GM18907 (cell line): ENCODE data around the gene LARGE1.

Experiments used
- ATAC-seq: cut with Tn5 transposase; IDR thresholded peaks from one replicate; pipeline ENCODE4 v1.9.1; 2021; ENCODE audit warnings: mild to moderate bottlenecking, moderate library complexity; ENCODE audit not compliant: unreplicated experiment

LARGE1 gene

DNA sequence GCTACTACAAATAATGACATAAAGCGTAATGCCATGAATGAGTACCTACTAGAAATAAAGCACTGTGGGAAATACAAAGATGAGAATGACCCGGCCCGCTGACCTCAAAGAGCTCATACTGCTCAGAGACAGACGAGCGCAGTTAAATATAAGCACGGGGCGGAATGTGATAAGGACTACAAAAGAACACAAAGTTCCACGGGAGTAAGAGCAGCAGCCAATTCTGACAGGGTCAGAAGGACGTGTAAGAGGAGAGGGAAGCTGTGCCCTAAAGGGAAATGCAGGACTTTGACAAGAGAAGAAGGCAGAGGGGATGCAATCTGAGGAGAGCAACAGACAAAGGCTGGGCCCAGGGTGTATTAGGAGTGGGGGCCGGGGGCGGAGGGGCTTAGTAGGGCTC, 314.6 kb downstream of the LARGE1 start:
- ATAC-seq: no peak

DNA sequence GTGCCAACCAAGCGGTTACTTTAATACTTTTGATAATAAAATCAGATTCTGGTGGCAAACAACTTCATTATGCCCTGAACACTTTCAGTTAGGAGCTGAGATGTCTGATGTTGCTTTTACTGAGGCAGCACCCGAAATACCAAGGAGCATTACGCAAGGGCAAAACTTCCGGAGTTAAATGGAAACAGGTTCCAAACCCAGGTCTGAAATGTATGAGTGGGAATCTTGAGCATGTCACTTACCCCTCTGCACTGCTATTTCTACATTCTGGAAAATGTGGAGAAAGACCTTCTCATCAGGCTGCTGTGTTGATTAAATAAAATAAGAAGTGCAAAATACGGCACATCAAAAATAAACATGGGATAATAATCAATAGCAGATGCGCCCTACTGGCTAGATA, 315.1 kb downstream of the LARGE1 start:
- ATAC-seq: no peak

DNA sequence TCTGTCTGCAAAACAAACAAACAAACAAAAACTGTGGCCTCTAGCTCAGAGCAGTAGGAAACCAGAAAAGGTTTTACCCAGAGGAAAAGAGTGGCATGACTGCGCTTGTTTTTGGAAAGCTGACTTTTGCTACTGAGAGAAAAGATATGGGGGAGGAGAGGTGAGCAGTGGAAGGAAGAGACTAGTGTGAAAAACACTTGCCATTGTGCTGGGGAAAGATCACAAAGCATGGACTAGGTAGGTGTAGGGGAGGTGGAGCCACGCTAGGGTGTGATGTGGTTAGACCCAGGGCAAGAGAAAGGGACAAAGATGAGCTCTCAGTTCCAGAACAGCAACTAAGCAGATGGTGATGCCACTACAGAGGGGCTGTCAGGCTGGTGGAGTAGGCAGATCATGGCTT, 319.2 kb downstream of the LARGE1 start:
- no peak for ATAC-seq

DNA sequence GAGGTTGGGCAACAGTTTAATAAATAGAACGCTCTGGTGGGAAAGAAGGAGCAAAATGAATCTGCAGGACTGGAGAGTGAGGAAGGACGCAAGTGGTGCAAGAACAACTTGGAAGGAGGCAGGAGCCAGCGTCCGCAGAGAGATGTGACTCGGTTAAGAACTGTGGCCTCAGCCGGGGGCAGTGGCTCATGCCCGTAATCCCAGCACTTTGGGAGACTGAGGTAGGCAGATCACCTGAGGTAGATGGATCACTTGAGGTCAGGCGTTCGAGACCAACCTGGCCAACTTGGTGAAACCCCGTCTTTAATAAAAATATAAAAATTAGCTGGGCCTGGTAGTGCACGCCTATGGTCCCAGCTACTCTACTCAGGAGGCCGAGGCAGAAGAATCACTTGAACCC, 319.7 kb downstream of the LARGE1 start:
- no peak for ATAC-seq

DNA sequence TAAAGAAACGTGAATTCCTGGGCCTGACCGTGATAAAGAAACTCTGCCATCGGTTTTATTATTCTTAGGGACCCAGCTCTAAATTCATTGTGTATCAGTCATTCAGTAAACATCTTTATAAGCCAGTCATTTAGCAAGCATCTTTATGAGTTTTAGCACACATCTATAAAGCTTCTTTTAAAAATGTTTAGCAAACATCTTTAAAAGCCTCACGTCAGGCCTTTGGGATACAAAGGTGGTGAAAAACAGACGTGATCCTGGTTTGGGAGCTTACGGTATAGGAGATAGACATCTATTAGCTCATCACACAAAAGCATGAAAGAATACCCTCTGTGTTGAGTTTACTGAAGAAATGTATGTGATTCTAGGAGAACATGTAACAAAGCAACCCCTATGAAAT, 320.2 kb downstream of the LARGE1 start:
- no peak for ATAC-seq

DNA sequence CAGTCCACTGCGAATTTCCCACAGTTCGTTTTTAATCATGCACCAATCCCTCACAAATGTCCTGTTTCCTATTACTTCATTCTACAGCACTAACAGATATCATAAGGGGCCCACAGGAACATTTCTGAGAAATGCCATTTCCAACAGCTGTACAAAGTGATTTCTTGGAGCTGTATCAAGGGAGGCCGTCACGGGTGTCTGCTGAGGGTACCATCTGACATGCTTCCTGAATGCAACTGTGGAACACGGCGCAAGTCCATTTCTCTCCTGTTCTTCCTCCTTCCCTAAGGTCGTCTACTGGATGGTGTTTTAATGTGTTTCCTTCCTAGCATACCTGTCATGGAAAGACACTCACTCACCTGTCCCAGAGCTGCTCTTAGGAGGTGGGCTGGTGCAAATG, 320.7 kb downstream of the LARGE1 start:
- no peak for ATAC-seq

DNA sequence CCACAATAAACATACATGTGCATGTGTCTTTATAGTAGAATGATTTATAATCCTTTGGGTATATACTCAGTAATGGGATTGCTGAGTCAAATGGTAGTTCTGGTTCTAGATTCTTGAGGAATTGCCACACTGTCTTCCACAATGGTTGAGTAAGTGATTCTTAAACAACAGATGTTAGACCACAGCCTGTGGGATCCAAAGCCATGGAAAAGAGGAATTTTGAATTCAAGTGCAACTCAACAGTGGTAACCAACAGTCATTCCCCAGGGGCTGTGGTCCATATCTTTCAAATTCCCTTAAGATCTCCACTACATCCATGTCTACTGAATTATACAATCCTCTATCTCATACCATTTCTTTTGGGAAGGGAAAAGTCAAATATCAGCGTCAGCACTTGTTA, 321.5 kb downstream of the LARGE1 start:
- ATAC-seq: no peak

DNA sequence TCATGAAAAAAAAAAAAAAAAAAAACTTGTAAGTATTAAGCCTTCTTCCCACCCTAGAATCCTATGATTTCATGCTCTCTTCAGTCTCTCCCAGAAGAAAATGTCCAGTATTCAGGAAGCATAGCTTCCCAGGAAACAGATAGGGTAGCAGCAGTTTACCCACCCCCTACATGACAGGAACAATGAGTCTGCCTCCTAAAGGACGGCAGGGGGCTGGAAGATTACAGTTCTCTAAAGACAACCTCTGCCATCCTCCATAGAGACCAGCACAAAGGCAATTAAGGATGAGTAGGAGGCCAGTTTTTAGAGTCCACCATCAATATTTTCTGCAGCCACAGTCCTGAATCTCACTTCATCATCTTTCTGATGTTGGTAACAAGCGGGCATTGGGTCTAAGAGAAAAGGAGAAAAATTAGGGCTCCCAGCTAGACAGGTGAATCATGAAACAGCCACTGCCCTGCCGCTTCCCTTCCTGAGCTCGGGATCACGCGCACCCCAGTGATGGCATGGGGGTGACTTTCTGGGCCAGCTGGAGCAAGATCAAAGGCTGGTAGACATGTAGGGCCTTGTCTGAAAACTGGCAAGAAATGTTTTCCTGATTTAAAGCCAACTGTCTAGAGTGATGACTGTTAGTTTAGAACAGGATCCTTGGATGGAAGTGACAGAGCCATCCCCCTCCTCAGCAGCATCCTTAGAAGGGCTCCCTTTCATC, 322.8 kb downstream of the LARGE1 start:
- ATAC-seq: no peak

DNA sequence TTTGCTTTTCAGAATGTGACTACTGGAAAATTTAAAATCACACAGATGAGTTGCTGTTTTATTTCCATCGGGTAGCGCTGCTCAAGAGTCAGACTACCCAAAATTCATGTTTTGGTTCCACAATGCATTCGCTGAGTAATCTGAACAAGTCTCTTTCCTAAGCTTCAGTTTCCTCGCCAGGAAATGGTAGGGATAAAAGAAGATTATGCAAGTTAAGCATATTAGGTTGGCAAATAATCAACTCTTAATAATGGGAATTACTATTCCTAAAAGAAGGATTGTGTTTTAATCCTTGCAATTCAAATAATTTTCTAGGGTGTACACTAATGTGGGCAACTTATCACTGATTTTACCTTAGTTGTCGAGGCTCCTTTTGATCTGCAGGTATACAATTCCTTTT, 326.5 kb downstream of the LARGE1 start:
- ATAC-seq: no peak

DNA sequence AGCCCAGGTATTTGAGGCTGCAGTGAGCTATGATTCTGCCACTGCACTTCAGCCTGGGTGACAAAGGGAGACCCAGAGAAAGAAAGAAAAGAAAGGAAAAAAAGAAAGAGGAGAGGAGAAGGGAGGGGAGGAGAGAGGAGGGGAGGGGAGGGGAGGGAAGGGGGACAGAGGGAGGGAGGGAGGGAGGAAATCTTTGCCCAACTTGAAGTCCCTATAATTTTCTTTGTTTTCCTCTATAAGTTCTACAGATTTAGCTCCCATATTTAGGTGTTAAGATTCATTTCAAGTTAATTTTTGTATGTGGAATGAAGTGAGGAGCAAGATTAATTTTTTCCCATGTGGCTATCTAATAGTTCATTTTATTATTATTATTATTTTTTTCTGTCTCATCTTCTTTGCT, 328.3 kb downstream of the LARGE1 start:
- no peak for ATAC-seq

DNA sequence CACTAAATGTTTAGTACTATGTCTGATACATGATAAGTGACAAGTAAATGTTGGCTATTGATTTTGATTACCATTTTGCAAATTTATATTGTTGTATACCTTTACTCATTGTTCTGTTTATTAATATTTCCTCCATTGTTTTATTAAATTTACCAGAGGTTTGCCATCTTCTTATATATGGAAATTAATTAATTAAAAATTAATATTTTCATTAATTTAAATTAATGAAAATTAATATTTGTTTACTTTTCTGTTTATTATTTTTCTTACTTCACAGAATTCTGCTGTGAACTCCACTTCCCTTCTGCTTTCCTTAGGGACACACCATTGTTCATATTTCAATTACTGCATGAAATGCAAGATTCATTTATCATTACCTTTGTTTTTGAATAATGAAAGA, 331.0 kb downstream of the LARGE1 start:
- ATAC-seq: no peak

DNA sequence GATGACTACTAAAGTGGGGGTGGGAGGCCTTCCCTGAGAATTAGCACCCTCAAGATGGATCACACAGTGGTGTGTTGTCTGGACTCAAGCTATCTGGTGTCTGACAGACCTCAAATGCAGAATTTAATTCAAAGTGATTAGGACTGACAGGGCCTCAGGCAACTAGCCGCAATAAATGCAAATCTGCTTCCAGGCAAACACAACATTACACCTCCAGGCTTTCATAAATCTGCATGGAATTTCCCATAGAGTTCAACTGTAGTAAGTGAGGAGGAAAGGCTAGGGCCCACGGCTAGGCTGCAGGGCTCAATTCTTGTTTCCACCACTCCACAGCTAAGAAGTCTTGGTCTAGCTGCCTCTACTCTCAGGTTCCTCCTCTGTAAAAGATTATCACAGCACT, 331.4 kb downstream of the LARGE1 start:
- no peak for ATAC-seq

DNA sequence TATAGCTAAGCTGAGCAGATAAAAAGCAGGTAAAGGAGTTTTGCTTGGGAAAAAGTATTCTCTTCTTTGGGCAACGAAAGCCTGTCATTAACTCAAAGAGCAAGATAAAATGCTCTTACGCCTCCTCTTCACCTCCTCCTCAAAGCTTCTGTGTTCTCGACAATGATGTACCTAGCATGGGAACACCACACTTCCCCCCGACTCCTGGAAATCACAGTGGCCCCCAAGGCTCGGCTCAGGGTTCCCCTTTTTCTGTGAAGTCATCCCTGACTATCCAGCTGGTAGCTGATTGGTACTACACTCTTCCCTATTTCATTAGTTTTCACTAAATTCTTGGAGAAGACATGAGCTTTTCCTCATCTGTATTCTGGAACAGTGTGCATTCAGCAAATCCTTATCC, 336.1 kb downstream of the LARGE1 start:
- no peak for ATAC-seq

DNA sequence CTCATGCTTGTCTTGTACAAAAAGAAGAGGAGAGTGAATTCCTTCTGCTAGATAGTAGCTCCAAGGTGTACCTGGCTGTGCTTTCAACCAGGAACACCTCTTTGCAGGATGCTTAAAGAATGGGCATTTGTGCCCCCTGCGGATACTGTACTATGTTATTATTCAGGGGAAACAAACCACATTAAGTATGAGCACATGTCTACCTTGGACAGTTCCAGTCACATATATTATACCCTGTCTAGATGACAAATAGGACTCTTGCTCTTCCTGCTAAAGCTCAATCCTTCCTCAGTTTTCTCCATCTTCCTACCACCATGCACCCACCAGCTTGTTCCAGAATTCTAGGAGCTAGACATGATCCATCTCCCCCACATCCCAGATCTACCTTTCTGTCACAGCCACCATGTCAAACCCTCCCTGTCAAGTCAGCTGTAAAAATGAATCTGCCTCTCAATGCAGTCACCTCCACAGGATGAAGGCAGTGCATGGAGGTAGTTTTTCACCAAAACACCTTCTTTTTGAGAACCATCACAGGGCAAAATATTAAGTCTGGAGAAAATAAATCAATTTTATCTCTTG, 337.4 kb downstream of the LARGE1 start:
- ATAC-seq: no peak

DNA sequence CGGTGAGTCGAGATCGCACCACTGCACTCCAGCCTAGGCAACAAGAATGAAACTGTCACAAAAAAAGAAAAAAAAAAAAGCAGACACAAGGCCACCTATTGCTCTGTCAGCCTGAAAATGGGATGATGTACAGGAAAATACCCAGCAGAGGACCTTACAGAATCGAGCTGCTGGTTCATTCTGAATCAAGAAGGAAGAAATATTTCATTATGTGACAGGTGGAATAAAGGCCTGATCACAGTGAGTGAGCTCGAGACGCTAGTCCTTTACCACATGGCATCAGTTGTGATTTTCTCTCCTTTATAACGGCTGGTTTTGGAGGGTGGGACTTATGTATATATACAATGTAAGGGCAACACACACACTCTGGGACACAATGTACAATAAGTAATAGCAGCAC, 340.0 kb downstream of the LARGE1 start:
- no peak for ATAC-seq

DNA sequence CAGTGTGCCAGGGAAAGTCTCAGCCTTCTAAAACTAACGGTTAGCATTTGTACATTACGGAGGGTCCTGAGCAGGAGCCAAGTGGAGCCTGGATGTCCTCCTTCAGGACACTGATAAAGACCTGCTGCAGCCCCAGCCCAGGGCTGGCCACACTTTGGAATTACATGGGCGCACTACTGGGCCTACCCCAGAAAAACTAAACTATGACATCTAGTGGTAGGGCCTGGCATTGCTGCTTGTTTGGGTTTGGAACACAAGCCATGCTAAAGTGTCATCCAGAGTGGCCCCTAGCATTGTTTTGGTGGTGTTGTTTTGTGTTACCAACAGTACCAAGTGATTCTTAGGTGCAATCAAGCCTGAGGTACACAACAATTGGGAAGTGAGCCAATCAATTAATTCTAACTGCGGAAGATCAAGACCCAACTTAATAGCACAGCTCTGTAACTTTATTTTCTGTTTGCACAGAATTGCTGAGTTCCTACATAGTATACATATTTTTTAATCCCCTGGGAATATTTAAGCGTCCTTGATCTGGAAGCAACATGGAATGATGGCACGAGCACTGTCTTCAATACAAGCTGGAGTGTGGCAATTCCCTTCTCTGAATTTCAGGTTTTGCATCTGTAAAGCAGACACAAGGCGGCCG, 340.7 kb downstream of the LARGE1 start:
- ATAC-seq: no peak

DNA sequence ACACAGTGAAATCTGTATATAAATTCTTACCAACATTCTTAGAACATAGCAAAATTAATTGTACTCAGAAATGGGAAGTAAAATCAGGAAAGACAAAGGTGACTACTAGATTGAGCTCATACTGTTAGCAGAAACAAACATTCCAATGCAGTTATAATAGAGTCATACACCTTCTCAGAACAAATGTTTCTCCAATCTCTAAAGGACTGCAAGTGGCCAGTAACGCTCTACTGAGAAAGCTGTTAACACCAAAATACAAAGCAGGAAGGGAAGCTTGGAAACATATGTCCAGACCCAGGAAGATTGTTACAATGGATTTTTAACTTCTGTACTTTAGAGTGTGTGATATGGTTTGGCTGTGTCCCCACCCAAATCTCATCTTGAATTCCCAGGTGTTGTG, 341.5 kb downstream of the LARGE1 start:
- ATAC-seq: no peak

DNA sequence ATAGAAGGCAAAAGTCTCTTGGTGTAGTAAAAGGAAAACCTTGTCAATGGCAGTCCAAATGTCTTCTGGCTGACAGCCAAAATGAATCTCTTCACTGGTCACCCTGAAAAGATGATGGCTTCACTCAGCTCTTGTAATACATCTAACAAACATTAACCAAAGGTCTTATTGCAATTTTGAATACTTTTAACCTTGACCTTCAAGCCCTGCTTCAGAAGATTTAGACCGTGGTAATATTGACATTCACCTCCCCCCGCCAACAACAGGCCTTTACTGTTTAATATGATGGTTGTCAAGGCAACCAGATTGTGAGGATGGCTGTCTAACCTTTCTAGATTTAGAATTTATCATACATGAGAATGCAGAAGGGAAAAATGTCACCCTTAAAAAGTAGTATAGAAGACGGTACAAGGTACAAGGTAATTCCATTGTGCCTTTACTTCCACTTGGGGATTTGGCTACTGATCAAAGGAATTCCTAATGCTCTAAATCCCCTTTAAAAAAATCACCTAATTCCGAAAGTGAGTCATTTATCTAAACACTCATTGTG, 342.3 kb downstream of the LARGE1 start:
- ATAC-seq: no peak

DNA sequence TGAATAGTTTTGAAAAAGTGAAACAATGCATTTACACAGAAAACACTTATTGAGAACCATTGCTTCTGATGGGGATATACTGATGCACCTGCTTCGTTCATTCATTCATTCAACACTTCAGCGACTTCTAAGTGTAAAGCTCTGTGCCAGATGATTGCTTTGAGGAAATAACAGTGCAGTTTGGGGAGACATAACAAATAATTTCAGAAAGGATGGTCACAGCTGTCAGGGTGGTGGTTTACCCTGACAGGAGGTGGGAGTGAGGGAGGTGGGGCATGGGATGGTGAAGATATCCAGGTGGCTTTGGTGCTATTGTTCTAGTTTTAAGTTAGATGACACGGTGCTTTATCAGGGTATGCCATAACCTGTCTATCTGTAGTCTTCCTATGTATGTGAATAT, 344.1 kb downstream of the LARGE1 start:
- no peak for ATAC-seq

DNA sequence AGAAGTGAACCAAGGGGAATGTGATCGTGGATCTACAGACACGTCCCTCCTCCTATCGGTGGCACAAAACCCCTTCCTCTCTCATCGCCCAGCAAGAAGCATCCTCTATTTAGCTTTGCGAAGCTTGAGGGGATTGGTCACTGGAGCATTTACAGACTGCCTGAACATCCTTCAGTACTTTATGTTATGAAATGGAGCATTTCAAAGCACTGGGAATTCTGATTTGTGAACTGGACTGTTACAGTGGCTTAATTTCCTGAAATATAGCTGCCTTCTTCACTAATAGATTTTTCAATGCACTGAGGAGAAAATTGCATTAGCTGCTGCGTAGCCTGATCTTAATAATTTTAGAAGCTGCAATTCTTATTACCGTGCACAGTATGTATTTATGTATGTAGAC, 344.5 kb downstream of the LARGE1 start:
- no peak for ATAC-seq

DNA sequence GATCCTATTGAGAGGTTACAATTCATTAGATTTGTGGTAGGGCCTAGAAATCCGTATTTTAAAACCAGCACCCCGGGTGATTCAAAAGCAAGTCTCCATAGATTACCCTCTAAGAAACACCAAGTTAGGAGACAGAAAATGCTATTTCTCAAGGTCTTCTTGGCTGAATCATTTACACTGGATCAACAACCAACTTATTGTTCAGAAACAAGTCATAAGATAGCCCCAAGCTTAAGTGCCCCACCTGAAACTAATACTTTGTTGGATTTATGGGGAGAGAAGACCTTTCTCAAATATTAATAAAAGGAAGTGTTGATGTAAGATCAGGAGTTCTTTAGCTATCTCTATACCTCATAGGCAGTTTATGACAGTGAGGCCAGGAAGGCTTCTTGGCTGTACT, 345.2 kb downstream of the LARGE1 start:
- ATAC-seq: no peak

DNA sequence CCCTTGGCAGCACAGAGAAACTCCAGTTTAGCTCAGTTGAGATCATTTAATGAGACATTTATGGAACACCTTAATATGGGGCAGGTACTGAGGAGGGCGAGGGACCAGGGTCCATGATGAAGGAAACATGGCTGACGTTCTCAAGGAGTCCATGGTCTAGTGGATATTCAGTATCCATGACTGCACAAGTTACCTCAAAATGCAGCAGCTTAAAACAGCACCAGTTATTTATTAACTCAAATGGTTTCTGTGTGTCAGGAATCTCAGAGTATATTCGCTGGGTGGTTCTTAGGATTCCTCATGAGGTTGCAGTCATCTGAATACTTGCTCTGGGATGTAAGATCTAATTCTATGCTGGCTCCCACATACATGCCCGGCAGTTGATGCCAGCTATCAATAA, 346.8 kb downstream of the LARGE1 start:
- no peak for ATAC-seq
